Posterior vena cava (tissue), 2 donors: ENCODE results near the gene DAD1. TPM values are rescaled to one million over a fixed set of nuclear protein-coding genes. Genes with fewer than 3 reads are reported as not detected.

ENCODE experiments used
- total RNA-seq, 2 donors: library from RNA; stranded (reverse); fragmentation: NEBNext Ultra II Directional; extraction: Animal tissue kit (Norgen Biotek cat#: 25700); gene quantifications; one replicate each; pipeline ENCODE4 v1.2.1, GENCODE V29; 2021
- donor health status: DM: yes; HTN: yes; CAD: no.
- donor health status: DM: yes; HTN: yes; CAD: no.

Gene DAD1
- total RNA-seq, 2 donors from 2014 or later = 160 to 182 TPM

Other genes starting within 250 kb of the DAD1 start
- 10 to 100 TPM; 31.2 to 36.7 TPM for gene ABHD4, start 9.1 kb upstream of the DAD1 start, total RNA-seq
- gene OR6J1, start 55.1 kb upstream of the DAD1 start, total RNA-seq = not detected
- 10 to 100 TPM; 49.7 to 53.7 TPM for gene OXA1L, start 177.5 kb upstream of the DAD1 start, total RNA-seq
- gene SLC7A7, start 226.2 kb upstream of the DAD1 start, total RNA-seq = 10 to 100 TPM; 11.4 to 17.5 TPM
- 10 to 100 TPM; 58.5 to 58.9 TPM for gene MRPL52, start 240.7 kb upstream of the DAD1 start, total RNA-seq
- 100 to 1,000 TPM; 229 to 234 TPM for gene MMP14, start 247.4 kb upstream of the DAD1 start, total RNA-seq